Keratinocyte (primary cell): ENCODE data around the gene PTPN2. TPM values are rescaled to one million over a fixed set of nuclear protein-coding genes. Genes with fewer than 3 reads are reported as not detected.

Source experiments
- DNase-seq: peaks from one replicate; pipeline ENCODE4 v3.0.0-alpha.2; 2011; ENCODE audit warnings: low read depth, missing footprints, low spot score
- FAIRE-seq: peaks from 2 replicates; lab custom pipeline; 2011; peaks lifted over from hg19 to GRCh38; lab: Jason Lieb, UNC
- H2AFZ ChIP-seq: 2 replicates; pipeline ENCODE4 v1.6.0; 2012; ENCODE audit warnings: low read length, control low read depth, inconsistent platforms; ENCODE audit not compliant: control insufficient read depth
- H3K27ac ChIP-seq: 2 replicates; pipeline ENCODE4 v1.5.1; 2011; ENCODE audit warnings: low read length; ENCODE audit not compliant: control insufficient read depth, insufficient read depth
- H3K27me3 ChIP-seq: 3 replicates; pipeline ENCODE4 v1.6.0; 2011; ENCODE audit warnings: low read length; ENCODE audit not compliant: control insufficient read depth, insufficient read depth; ENCODE audit errors: extremely low read depth
- H3K36me3 ChIP-seq, 2 experiments: 2 replicates in 1 of 2; 3 replicates in 1 of 2; pipeline ENCODE4 v1.5.1; 2011; ENCODE audit warnings: low read length in 2 of 2, mild to moderate bottlenecking in 1 of 2; ENCODE audit not compliant: control insufficient read depth in 2 of 2, insufficient read depth in 2 of 2; ENCODE audit errors: extremely low read depth in 1 of 2
- H3K4me1 ChIP-seq: 3 replicates; pipeline ENCODE4 v1.5.1; 2011; ENCODE audit warnings: low read length; ENCODE audit not compliant: control insufficient read depth, insufficient read depth; ENCODE audit errors: extremely low read depth
- H3K4me2 ChIP-seq: 3 replicates; pipeline ENCODE4 v1.6.0; 2011; ENCODE audit warnings: low read depth, low read length; ENCODE audit not compliant: control insufficient read depth, insufficient read depth; ENCODE audit errors: extremely low read depth
- H3K4me3 ChIP-seq, 3 experiments: fragments of 200-600 bp in 1 of 3; sonication (generic) in 1 of 3; 2 replicates in 2 of 3; 3 replicates in 1 of 3; pipeline ENCODE4 v1.5.1; 2011 to 2016; ENCODE audit warnings: low read length in 3 of 3, mild to moderate bottlenecking in 3 of 3, control low read depth in 2 of 3, inconsistent platforms in 1 of 3, low read depth in 1 of 3, mixed read lengths in 1 of 3, mixed run types in 1 of 3, moderate library complexity in 1 of 3; ENCODE audit not compliant: control insufficient read depth in 2 of 3, insufficient read depth in 2 of 3; ENCODE audit errors: extremely low read depth in 1 of 3
- H3K79me2 ChIP-seq: 2 replicates; pipeline ENCODE4 v1.6.0; 2012; ENCODE audit warnings: low read length; ENCODE audit not compliant: control insufficient read depth, insufficient read depth
- H3K9ac ChIP-seq: 3 replicates; pipeline ENCODE4 v1.6.0; 2011; ENCODE audit warnings: low read length; ENCODE audit not compliant: control insufficient read depth, insufficient read depth; ENCODE audit errors: extremely low read depth
- H3K9me1 ChIP-seq: 3 replicates; pipeline ENCODE4 v1.6.0; 2011; ENCODE audit warnings: low read length; ENCODE audit not compliant: control insufficient read depth, insufficient read depth; ENCODE audit errors: extremely low read depth
- H3K9me3 ChIP-seq: 2 replicates; pipeline ENCODE4 v1.5.1; 2012; ENCODE audit warnings: low read depth, low read length; ENCODE audit not compliant: control insufficient read depth
- H4K20me1 ChIP-seq: 3 replicates; pipeline ENCODE4 v1.6.0; 2011; ENCODE audit warnings: low read length; ENCODE audit not compliant: control insufficient read depth, insufficient read depth; ENCODE audit errors: extremely low read depth
- CTCF ChIP-seq, 3 experiments: IDR thresholded peaks in 1 of 3; conservative IDR thresholded peaks in 1 of 3; optimal IDR thresholded peaks in 1 of 3; 2 replicates in 2 of 3; 3 replicates in 1 of 3; pipeline versions ENCODE3 to v1.5.1; 2011; ENCODE audit warnings: low read length in 3 of 3, mild to moderate bottlenecking in 3 of 3, moderate library complexity in 2 of 3, control low read depth in 1 of 3, inconsistent platforms in 1 of 3; ENCODE audit not compliant: insufficient read depth in 2 of 3; ENCODE audit errors: extremely low read depth in 1 of 3
- EZH2 ChIP-seq: IDR thresholded peaks from one replicate; pipeline ENCODE4 v1.6.1; 2012; ENCODE audit warnings: inconsistent platforms, mild to moderate bottlenecking, low read length, moderate library complexity
- dilution Hi-C: fragments of 300-500 bp; cut with MboI; formaldehyde crosslinking; loops from one replicate; pipeline ENCODE4 v1.7.0; 2020; ENCODE audit warnings: low sequenced_read_pairs; ENCODE audit not compliant: extremely low pct_ligation_motif_present
- polyA minus RNA-seq, 3 experiments: library from RNA; depleted of rRNA, polyadenylated mRNA; stranded (reverse); fragments of >200 nt; gene quantifications; 1 replicate in 1 of 3; 2 replicates in 1 of 3; 3 replicates in 1 of 3; pipeline ENCODE4 v1.2.3, GENCODE V29; 2011
- polyA plus RNA-seq, 5 experiments: library from polyadenylated mRNA; depleted of rRNA in 3 of 5; stranded (reverse) in 3 of 5; stranded (forward) in 1 of 5; unstranded in 1 of 5; fragments of >200 nt; gene quantifications; 1 replicate in 1 of 5; 2 replicates in 3 of 5; 3 replicates in 1 of 5; pipeline versions ENCODE4 v1.2.1 to v1.2.3, GENCODE V29; 2011 to 2012; ENCODE audit warnings: missing spikeins in 2 of 5, low read depth in 1 of 5, low replicate concordance in 1 of 5

PTPN2 gene
- polyA plus RNA-seq (23.7 to 39.9 TPM (median 26.0 TPM) in 3 replicates), polyA minus RNA-seq (5.5 to 39.6 TPM (median 10.1 TPM) in 3 replicates)
- 168 TPM for polyA plus RNA-seq (2011; ENCODE audit: low read depth)
- polyA plus RNA-seq (2011; cell fraction: cytosol; rRNA removed), result 22.0 and 30.9 TPM in 2 replicates
- 39.2 and 46.8 TPM in 2 replicates for polyA plus RNA-seq (2011; cell fraction: nucleus; rRNA removed)
- 27.7 and 33.5 TPM in 2 replicates for polyA plus RNA-seq (2012; ENCODE audit: low replicate concordance)
- polyA minus RNA-seq (2011; cell fraction: cytosol; rRNA and poly(A)+ RNA removed), result 10.9 TPM
- polyA minus RNA-seq (2011; cell fraction: nucleus; rRNA and poly(A)+ RNA removed), result 8.7 and 21.6 TPM in 2 replicates

- Histone ChIP-seq H3K27me3 (no peaks in the 10 kb centered on the region), H3K36me3 (peaks cover 0 to 4% of the 10 kb centered on the region in 2 experiments), H3K9ac (peak within 1 kb of the TSS; percentile 95), H4K20me1 (peaks cover 5% of the 10 kb centered on the region), H3K27ac (peak within 1 kb of the TSS; percentile 96), H3K79me2 (peaks cover 46% of the 10 kb centered on the region), H2AFZ (peak within 1 kb of the TSS; percentile 95), H3K4me1 (peaks cover 19% of the 10 kb centered on the region), H3K9me1 (no peaks in the 10 kb centered on the region), H3K9me3 (no peaks in the 10 kb centered on the region), H3K4me2 (peak within 1 kb of the TSS; percentile 92), H3K4me3 (peak within 1 kb of the TSS; percentile 84 to 87 (median 86))
- dilution Hi-C loops, result no loop called here
- peak; percentile 84 for DNase-seq
- FAIRE-seq, result no peak
- TF ChIP-seq EZH2, result no peak
- TF ChIP-seq CTCF (optimal IDR thresholded peaks at IDR 0.05 in 1 of 3, IDR thresholded peaks at IDR 0.05 in 1 of 3, conservative IDR thresholded peaks at IDR 0.05 in 1 of 3; ENCODE audit: extremely low read depth in 1 of 3, insufficient read depth in 2 of 3, low read length in 3 of 3), result no peak
Measured at GRCh38 chr18:12883684-12884405, at the start of gene PTPN2. PTPN2 (minus strand) TSS chr18:12884237; CDS start chr18:12884141, 96 bp downstream.

DNA sequence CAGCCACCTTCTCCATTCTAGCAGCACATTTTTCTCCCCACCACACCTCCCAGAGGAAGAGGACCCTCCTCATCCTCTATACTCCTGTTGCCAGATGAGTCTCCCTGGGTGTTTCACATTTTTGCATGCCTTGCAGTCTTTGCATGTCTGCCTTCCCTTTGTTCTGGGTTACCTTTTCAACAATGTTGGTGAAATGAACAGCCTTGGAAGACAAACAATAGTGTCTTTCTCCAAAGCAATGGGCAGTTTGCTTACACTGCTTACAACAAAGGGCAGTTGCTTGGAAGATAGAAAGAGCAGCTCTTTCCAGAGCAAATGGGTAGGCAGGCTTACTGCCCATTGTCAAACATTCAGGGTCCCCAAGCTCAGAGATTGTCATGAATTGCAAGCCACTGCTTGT lies 49.3 kb upstream of the PTPN2 start:
- Histone ChIP-seq H3K9me1 (no peaks in the 10 kb centered on the region), H3K9me3 (no peaks in the 10 kb centered on the region), H3K4me3 (no peak overlapping the region), H3K36me3 (no peaks in the 10 kb centered on the region), H2AFZ (no peak overlapping the region), H3K4me1 (peaks cover 2% of the 10 kb centered on the region), H3K4me2 (no peak overlapping the region), H3K27me3 (no peaks in the 10 kb centered on the region), H3K27ac (no peak overlapping the region), H3K79me2 (no peaks in the 10 kb centered on the region), H3K9ac (no peak overlapping the region), H4K20me1 (no peaks in the 10 kb centered on the region)
- no peak for FAIRE-seq
- dilution Hi-C loops, result no loop called here
- TF ChIP-seq CTCF (optimal IDR thresholded peaks at IDR 0.05 in 1 of 3, IDR thresholded peaks at IDR 0.05 in 1 of 3, conservative IDR thresholded peaks at IDR 0.05 in 1 of 3; ENCODE audit: extremely low read depth in 1 of 3, insufficient read depth in 2 of 3, low read length in 3 of 3) (no peak), EZH2 (no peak)
- no peak for DNase-seq
